ENCODE data around the gene HECA.
"Not testable (repeated sequence)": the region's sequence is repeated elsewhere in the genome, so short reads cannot be mapped to it uniquely, and the experiment has no call there.

Gene HECA

DNA sequence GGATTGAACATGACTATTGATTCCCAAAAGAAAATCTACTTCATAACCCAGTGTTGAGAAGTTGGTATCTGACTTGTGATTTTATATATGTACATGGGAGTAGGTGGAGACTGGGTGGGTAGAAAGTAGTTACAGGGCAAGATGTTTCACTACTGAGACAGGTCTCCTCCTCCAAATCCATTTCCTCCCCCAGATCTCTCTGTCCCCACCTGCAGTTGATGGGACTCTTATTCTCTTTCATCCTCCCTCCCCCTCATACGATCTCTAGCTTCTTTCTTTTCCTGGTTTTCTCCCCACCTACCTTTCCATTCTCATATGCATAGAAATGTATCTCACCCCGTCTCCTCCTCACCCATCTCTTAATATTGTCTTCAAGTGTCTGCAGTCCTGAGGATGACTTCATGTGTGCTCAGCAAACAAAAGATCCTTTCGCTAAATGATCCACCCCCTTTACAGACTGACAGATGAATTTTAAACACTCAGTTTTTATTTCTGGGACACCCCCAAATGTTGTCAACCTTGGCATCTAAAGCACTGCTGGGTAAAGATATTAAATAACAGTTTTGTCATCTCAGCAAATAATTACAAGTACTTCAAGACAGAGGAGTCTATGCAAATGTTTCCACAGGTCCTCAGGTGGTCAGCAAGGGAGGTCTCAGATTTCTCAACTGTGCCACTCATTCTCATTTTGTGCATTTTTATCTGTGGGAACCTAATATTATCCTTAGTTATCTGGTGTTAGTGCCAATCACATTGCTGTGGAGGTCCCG, 18.7 kb upstream of the HECA start:
- no peaks in the 10 kb centered on the region for H3F3A ChIP-seq (ENCODE audit: insufficient read depth)
- no peak overlapping the region for H3K27ac ChIP-seq (ENCODE audit: low read depth, low read length)
- no peak for TF ChIP-seq EZH2phosphoT487 (conservative IDR thresholded peaks at IDR 0.05; ENCODE audit: low read length)
- TF ChIP-seq, protein P1, sequence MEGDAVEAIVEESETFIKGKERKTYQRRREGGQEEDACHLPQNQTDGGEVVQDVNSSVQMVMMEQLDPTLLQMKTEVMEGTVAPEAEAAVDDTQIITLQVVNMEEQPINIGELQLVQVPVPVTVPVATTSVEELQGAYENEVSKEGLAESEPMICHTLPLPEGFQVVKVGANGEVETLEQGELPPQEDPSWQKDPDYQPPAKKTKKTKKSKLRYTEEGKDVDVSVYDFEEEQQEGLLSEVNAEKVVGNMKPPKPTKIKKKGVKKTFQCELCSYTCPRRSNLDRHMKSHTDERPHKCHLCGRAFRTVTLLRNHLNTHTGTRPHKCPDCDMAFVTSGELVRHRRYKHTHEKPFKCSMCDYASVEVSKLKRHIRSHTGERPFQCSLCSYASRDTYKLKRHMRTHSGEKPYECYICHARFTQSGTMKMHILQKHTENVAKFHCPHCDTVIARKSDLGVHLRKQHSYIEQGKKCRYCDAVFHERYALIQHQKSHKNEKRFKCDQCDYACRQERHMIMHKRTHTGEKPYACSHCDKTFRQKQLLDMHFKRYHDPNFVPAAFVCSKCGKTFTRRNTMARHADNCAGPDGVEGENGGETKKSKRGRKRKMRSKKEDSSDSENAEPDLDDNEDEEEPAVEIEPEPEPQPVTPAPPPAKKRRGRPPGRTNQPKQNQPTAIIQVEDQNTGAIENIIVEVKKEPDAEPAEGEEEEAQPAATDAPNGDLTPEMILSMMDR (IDR thresholded peaks at IDR 0.05; ENCODE audit: insufficient read depth, low read length, poor library complexity, severe bottlenecking), result no peak
- H3K4me2 ChIP-seq (ENCODE audit: low read depth, low read length, poor library complexity, severe bottlenecking), result no peak overlapping the region
- no peaks in the 10 kb centered on the region for H3K36me3 ChIP-seq (ENCODE audit: low read length)
- no peak overlapping the region for H3K9ac ChIP-seq (ENCODE audit: low read length)
- peaks cover 10% of the 10 kb centered on the region; the same call in 1 of the 2 replicates for H3K9me3 ChIP-seq (ENCODE audit: insufficient read depth, low read length)
- H3K9me2 ChIP-seq (replicated peaks; ENCODE audit: insufficient read depth, low read length), result no peaks in the 10 kb centered on the region
- no peaks in the 10 kb centered on the region for H3K79me2 ChIP-seq (ENCODE audit: insufficient read depth, low read length)
- H4K20me1 ChIP-seq (ENCODE audit: low read depth, low read length), result no peaks in the 10 kb centered on the region
- H3K4me3 ChIP-seq (ENCODE audit: insufficient read depth, low read length, poor library complexity, severe bottlenecking), result no peak overlapping the region
- no peaks in the 10 kb centered on the region for H3K27me3 ChIP-seq (ENCODE audit: low read length)
- no peak overlapping the region for H2AFZ ChIP-seq (ENCODE audit: low read depth, low read length, severe bottlenecking)

DNA sequence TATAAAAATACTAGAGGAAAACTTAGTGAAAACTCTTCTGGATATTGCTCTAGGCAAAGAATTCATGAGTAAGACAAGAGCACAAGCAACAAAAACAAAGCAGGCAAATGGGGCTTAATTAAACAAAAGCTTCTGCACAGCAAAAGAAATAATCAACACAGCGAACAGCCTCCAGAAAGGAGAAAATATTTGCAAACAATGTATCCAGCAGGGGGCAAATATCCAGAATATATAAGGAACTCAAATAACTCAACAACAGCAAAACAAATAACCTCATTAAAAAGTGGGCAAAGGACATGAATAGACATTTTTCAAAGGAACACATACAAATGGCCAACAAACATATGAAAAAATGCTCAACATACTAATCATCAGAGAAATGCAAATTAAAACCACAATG, 17.1 kb upstream of the HECA start:
- Histone ChIP-seq H3K9ac (ENCODE audit: low read length) (no peak overlapping the region), H3F3A (ENCODE audit: insufficient read depth) (no peaks in the 10 kb centered on the region), H3K9me2 (replicated peaks; ENCODE audit: insufficient read depth, low read length) (no peaks in the 10 kb centered on the region), H3K79me2 (ENCODE audit: insufficient read depth, low read length) (no peaks in the 10 kb centered on the region), H2AFZ (ENCODE audit: low read depth, low read length, severe bottlenecking) (no peak overlapping the region), H4K20me1 (ENCODE audit: low read depth, low read length) (no peaks in the 10 kb centered on the region), H3K9me3 (ENCODE audit: insufficient read depth, low read length) (peaks cover 10% of the 10 kb centered on the region; the same call in 1 of the 2 replicates), H3K27ac (ENCODE audit: low read depth, low read length) (no peak overlapping the region), H3K4me2 (ENCODE audit: low read depth, low read length, poor library complexity, severe bottlenecking) (no peak overlapping the region), H3K4me3 (ENCODE audit: insufficient read depth, low read length, poor library complexity, severe bottlenecking) (no peak overlapping the region), H3K27me3 (ENCODE audit: low read length) (no peaks in the 10 kb centered on the region), H3K36me3 (ENCODE audit: low read length) (no peaks in the 10 kb centered on the region)
- TF ChIP-seq EZH2phosphoT487 (conservative IDR thresholded peaks at IDR 0.05; ENCODE audit: low read length), result no peak
- TF ChIP-seq, protein P1 (IDR thresholded peaks at IDR 0.05; ENCODE audit: insufficient read depth, low read length, poor library complexity, severe bottlenecking), result peak; percentile 21

DNA sequence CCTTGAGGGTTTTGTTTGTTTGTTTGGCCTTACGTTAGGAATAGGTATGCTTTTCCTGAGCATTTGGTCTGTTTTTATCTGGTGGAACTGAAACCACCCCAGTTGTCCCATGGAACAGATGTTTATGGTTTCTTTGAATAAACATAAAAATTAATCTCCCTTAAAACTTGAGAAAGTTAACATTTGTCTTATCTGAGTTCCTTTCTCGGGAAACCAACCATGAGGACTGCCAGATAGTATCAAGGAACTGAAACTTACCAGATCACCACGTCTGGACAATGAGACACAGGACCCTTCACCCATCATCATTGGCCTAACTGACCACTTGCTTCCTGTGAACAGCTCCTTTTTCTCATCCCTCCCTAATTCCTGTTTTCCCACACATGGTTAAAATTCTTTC, 15.3 kb upstream of the HECA start:
- H4K20me1 ChIP-seq (ENCODE audit: low read depth, low read length), result no peaks in the 10 kb centered on the region
- H2AFZ ChIP-seq (ENCODE audit: low read depth, low read length, severe bottlenecking), result no peak overlapping the region
- H3F3A ChIP-seq (ENCODE audit: insufficient read depth), result no peaks in the 10 kb centered on the region
- H3K79me2 ChIP-seq (ENCODE audit: insufficient read depth, low read length), result no peaks in the 10 kb centered on the region
- no peaks in the 10 kb centered on the region for H3K36me3 ChIP-seq (ENCODE audit: low read length)
- no peak overlapping the region for H3K4me3 ChIP-seq (ENCODE audit: insufficient read depth, low read length, poor library complexity, severe bottlenecking)
- H3K27ac ChIP-seq (ENCODE audit: low read depth, low read length), result no peak overlapping the region
- no peak for TF ChIP-seq EZH2phosphoT487 (conservative IDR thresholded peaks at IDR 0.05; ENCODE audit: low read length)
- TF ChIP-seq, protein P1 (IDR thresholded peaks at IDR 0.05; ENCODE audit: insufficient read depth, low read length, poor library complexity, severe bottlenecking), result no peak
- H3K9ac ChIP-seq (ENCODE audit: low read length), result no peak overlapping the region
- no peaks in the 10 kb centered on the region for H3K27me3 ChIP-seq (ENCODE audit: low read length)
- no peak overlapping the region for H3K4me2 ChIP-seq (ENCODE audit: low read depth, low read length, poor library complexity, severe bottlenecking)
- no peaks in the 10 kb centered on the region for H3K9me2 ChIP-seq (replicated peaks; ENCODE audit: insufficient read depth, low read length)
- H3K9me3 ChIP-seq (ENCODE audit: insufficient read depth, low read length), result peaks cover 10% of the 10 kb centered on the region; the same call in 1 of the 2 replicates

DNA sequence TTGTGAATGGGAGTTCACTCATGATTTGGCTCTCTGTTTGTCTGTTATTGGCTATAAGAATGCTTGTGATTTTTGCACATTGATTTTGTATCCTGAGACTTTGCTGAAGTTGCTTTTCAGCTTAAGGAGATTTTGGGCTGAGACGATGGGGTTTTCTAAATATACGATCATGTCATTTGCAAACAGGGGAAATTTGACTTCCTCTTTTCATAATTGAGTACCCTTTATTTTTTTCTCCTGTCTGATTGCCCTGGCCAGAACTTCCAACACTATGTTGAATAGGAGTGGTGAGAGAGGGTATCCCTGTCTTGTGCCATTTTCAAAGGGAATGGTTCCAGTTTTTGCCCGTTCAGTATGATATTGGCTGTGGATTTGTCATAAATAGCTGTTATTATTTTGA, 12.1 kb upstream of the HECA start:
- not testable (repeated sequence) for H3K4me2 ChIP-seq (ENCODE audit: low read depth, low read length, poor library complexity, severe bottlenecking); H3K9ac ChIP-seq (ENCODE audit: low read length); H3F3A ChIP-seq (ENCODE audit: insufficient read depth); H3K79me2 ChIP-seq (ENCODE audit: insufficient read depth, low read length); H3K9me2 ChIP-seq (replicated peaks; ENCODE audit: insufficient read depth, low read length); H3K36me3 ChIP-seq (ENCODE audit: low read length); H3K27ac ChIP-seq (ENCODE audit: low read depth, low read length); H4K20me1 ChIP-seq (ENCODE audit: low read depth, low read length); H3K4me3 ChIP-seq (ENCODE audit: insufficient read depth, low read length, poor library complexity, severe bottlenecking); H2AFZ ChIP-seq (ENCODE audit: low read depth, low read length, severe bottlenecking); H3K27me3 ChIP-seq (ENCODE audit: low read length)
- peaks cover 10% of the 10 kb centered on the region; the same call in 1 of the 2 replicates for H3K9me3 ChIP-seq (ENCODE audit: insufficient read depth, low read length)
